AG09309 (cell line): ENCODE data around the gene PLLP.
A peak's percentile ranks its signal among the peaks of the same experiment; 100 is the strongest.

ENCODE experiments used
- DNase-seq: peaks from one replicate; pipeline ENCODE4 v3.0.0-alpha.2; 2010; ENCODE audit warnings: low read depth
- H3K4me3 ChIP-seq: 2 replicates; pipeline ENCODE4 v1.5.1; 2011; ENCODE audit warnings: mild to moderate bottlenecking, low read depth, low read length, moderate library complexity; ENCODE audit not compliant: control insufficient read depth
- TF ChIP-seq, protein P1 (sequence below): IDR thresholded peaks from 2 replicates; pipeline ENCODE4 v1.5.1; 2011; ENCODE audit warnings: mild to moderate bottlenecking, low read depth, low read length, inconsistent platforms; ENCODE audit not compliant: insufficient read depth, control insufficient read depth; ENCODE audit errors: missing control alignments

Gene PLLP, protein sequence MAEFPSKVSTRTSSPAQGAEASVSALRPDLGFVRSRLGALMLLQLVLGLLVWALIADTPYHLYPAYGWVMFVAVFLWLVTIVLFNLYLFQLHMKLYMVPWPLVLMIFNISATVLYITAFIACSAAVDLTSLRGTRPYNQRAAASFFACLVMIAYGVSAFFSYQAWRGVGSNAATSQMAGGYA

DNA sequence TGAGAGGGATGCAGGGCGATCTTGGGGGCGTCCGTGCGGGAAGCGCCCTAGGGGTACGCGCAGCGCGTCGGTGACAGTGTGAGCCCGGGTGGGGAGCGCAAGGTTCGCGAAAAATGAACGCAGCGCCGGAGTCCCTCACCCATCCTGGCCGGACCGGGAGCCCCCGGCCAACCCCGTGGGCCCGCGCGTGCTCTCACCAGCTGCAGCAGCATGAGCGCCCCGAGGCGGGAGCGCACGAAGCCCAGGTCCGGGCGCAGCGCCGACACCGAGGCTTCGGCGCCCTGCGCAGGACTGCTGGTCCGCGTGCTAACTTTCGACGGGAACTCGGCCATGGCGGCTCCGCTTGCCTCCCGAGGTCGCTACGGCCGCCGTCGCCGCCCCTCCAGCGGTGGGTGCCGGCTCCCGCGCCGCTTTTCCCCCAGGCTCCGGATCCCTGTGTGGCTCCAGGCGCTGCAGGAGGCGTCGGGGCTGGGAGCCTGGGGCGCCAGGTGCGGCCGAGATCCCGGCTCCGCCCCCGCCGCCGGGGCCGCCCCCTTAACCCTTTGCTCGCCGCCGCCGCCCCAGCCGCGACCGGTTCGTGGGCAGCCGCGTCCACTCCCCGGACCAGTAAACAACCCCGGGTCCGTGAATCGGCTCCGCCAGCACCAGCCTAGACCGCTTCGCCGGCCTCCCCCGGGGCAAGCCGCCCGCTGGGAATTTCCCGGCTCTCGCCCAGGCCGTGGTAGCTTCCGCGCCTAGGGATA is at the start of gene PLLP:
TSS of gene PLLP (minus strand) at position 464 of the 743 bp plus-strand sequence. CDS start at position 332, 132 bp downstream.
- TF ChIP-seq, protein P1, sequence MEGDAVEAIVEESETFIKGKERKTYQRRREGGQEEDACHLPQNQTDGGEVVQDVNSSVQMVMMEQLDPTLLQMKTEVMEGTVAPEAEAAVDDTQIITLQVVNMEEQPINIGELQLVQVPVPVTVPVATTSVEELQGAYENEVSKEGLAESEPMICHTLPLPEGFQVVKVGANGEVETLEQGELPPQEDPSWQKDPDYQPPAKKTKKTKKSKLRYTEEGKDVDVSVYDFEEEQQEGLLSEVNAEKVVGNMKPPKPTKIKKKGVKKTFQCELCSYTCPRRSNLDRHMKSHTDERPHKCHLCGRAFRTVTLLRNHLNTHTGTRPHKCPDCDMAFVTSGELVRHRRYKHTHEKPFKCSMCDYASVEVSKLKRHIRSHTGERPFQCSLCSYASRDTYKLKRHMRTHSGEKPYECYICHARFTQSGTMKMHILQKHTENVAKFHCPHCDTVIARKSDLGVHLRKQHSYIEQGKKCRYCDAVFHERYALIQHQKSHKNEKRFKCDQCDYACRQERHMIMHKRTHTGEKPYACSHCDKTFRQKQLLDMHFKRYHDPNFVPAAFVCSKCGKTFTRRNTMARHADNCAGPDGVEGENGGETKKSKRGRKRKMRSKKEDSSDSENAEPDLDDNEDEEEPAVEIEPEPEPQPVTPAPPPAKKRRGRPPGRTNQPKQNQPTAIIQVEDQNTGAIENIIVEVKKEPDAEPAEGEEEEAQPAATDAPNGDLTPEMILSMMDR, result no peak
- no peak for DNase-seq
- peak within 1 kb of the TSS; percentile 47 for H3K4me3 ChIP-seq

DNA sequence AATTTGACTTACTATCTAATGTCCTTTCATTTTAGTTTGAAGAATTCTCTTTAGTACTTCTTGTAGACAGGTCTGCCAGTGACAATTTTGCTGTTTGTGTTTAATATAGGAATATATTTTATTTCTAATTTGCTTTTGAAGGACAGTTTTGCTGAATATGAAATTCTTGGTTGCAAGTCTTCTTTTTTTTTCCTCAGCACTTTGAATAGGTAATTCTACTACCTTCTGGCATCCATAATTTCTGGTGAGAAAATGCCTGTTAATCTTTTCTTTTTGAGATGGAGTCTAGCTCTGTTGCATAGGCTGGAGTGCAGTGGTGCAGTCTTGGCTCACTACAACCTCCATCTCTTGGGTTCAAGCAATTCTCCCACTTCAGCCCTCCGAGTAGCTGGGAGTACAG is 48.9 kb upstream of the PLLP start:
- TF ChIP-seq, protein P1, result no peak
- H3K4me3 ChIP-seq, result no peak overlapping the region
- no peak for DNase-seq

DNA sequence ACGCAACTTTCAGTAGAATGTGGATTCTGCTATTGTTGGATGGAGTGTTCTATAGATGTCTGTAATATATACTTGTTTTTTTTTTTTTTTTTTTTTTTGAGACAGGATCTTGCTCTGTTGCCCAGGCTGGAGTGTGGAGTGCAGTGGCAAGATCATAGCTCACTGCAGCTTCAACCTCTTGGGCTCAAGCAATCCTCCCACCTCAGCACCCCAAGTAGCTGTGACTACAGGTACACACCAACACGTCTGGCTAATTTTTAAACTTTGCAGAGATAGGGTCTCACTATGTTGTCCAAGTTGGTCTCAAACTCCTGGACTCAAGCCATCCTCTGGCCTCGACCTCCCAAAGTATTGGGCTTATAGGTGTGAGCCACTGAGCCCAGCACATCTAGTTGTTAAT is 46.9 kb upstream of the PLLP start:
- TF ChIP-seq, protein P1, result no peak

DNA sequence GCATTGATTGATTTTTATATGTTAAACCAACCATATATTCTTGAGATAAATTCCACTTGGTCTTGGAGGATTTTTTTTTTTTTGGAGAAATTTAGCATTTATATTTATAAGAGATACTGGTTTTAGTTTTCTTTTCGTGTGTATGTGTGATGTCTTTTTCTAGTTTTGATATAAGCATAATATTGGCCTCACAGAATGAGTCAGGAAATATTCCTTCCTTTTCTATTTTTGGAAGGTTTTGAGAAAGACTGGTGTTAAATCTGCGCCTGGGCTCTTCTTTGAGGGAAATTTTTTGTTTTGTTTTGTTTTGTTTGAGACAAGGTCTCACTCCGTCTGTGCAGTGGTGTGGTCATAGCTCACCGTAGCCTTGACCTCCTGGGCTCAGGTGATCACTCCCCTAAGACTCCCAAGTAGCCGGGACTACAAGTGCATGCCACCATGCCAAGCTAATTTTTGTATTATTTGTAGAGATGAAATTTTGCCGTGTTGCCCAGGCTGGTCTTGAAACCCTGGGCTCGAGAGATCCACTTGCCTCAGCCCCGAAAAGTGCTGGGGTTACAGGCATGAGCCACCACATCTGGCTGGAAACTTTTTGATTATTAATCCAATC is 45.4 kb upstream of the PLLP start:
- no peak overlapping the region for H3K4me3 ChIP-seq
- TF ChIP-seq, protein P1, result no peak
- no peak for DNase-seq

More for the DNA sequence above, 46.9 kb upstream of the PLLP start:
- H3K4me3 ChIP-seq, result no peak overlapping the region
- DNase-seq, result no peak

DNA sequence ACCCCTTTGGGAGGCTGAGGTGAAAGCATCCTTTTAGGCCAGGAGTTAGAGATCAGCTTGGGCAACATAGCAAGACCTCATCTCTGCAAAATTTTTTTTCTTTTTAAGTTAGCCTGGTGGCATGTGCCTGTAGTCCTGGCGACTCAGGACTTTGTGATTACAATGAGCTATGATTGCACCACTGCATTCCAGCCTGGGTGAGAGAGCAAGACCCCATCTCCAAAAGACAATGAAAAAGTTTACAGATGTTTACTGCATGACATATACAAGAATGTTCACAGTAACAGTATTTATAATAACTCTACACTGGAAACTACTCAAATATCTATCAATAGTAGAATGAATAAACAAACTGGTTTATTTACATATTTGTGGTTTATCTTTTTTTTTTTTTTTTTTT is 41.0 kb upstream of the PLLP start:
- H3K4me3 ChIP-seq, result no peak overlapping the region
- no peak for DNase-seq
- TF ChIP-seq, protein P1, result no peak

DNA sequence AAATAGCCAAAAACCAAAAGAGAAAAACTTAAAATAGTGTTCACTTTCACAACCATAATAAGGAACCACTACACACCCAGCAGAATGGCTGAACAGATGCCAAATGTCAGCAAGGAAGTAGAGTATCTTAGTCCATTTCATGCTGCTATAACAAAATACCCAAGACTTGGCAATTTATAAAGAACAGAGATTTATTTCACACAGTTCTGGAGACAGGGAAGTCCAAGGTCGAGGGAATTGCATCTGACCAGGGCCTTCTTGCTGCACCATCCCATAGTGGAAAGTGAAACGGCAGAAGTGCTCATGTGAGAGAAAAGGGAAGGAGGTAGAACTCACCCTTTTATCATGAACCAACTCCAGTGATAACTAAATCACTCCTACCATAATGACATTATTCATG is 40.3 kb upstream of the PLLP start:
- TF ChIP-seq, protein P1, result no peak
- no peak overlapping the region for H3K4me3 ChIP-seq
- no peak for DNase-seq
